HG03095 (cell line): Measurements from ENCODE around the gene RASGRP3.

Source experiments
- ATAC-seq: cut with Tn5 transposase; IDR thresholded peaks from one replicate; pipeline ENCODE4 v1.9.1; 2021; ENCODE audit warnings: moderate library complexity; ENCODE audit not compliant: unreplicated experiment

Gene RASGRP3

DNA sequence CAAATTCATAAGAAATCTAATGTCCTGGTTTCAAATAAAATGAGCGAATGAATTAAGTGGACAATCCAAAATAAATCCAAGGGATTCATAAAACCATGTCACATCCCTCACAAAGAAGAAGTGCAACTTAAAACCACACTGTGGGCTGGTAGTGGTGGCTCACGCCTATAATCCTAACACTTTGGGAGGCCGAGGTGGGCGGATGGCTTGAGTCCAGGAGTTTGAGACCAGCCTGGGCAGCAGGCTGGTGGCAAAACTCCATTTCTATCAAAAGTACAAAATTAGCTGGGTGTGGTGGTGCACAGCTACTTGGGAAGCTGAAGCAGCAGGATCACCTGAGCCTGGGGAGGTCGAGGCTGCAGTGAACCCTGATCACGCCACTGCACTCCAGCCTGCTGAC is 97.2 kb downstream of the RASGRP3 start:
- no peak for ATAC-seq

DNA sequence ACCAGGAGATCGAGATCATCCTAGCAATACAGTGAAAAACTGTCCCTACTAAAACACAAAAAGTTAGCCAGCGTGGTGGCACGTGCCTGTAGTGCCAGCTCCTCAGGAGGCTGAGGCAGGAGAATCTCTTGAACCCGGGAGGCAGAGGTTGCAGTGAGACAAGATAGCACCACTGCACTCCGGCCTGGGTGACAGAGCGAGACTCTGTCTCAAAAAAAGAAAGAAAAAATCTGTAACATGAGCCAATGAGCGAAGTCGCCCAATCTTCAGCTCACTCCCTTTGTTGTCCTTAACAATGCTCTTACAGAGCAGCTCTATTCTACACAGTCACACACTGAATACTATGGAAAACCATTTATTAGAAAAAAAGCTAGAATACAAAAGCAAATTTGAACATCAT is 100.6 kb downstream of the RASGRP3 start:
- no peak for ATAC-seq

- ATAC-seq, result no peak
These were observed 101.2 kb downstream of the RASGRP3 start for GRCh38 chr2:33577668-33578067.

GRCh38 chr2:33579227-33579626 is 102.8 kb downstream of the RASGRP3 start:
- no peak for ATAC-seq

DNA sequence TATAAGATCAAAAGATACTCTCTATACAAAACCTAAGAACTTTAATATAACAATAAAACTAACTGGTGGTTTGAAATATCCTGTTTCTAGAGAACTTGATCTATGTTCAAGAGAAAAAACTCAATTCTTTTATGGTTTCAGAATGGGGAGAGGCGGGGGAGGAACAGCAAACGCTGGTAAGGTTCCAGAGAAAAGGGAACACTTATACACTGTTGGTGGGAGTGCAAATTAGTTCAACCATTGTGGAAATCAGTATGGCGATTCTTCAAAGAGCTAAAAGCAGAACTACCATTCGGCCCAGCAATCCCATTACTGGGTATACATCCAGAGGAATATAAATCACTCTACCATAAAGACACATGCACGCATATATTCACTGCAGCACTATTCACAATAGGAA is 105.4 kb downstream of the RASGRP3 start:
- no peak for ATAC-seq

DNA sequence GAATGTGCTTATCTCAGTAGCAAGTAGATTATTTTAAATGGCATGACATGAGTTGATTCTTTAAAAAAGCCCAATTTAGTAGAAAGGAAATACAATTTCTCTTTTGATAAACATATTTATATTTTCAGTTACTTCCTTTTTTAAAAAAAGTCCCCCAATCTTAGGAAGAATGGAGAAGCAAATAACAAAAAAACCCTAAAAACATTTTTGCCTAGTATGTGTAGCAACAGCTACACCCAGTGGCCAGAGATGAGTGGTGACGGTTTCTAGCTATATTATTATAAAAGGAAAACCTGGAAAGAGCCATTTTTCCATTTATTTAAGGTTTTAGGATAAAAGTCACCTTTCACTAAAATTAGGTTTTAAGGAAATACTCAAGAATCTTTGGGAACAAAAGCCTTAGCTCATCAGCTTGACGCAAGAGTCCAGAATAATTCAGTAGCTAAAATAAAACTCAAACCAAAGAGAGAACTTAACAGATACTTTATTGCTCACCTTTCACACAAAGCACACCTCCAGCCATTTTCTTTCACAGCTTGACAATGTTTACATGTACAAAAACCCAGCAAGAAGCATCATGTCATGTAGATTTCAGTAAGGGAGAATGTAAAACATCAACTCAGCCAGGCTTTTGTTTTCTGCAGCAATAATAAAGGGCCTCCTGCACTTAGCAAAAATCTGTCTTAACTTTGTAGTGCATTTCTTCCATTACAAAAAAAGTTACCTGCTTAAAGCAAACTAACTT is 106.9 kb downstream of the RASGRP3 start:
- no peak for ATAC-seq

GRCh38 chr2:33586766-33587165 is 110.3 kb downstream of the RASGRP3 start:
- no peak for ATAC-seq

DNA sequence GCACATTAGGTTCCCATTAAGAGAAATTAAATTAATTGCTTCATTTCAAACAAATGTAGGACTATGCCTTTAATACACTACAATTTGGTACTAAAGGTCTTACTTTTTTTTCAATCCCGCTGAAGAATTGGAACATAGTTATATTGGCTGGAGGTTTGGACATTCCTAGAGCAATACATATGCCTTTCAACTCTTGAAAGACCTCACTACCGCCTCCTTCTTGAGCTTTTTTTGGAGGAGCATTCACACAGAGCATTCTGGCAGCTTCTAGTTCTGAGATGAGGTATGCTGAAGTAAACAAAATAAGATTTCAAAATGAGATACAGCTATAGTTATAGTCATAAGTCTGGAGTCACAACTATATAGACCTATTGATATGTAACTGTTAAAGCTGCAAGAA is 111.8 kb downstream of the RASGRP3 start:
- no peak for ATAC-seq

DNA sequence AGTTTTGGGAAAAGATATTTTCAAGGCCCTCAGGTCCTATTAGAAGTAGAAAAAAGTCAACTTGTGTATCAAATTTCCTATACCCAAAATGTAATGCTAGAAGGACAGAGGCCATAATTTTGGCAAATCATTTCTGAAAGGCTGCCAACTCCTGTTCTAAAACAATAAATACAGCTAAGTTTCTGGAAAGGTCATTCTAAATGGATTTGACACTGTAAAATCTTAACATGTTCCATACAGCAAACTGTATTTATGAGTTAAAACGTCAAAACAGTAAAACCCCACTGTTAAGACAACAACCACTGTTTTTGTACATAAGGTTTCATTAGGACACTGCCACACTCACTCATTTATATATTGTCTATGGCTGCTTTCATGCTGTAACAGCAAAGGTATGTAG is 113.0 kb downstream of the RASGRP3 start:
- no peak for ATAC-seq

- ATAC-seq, result no peak
These were observed 118.9 kb downstream of the RASGRP3 start for GRCh38 chr2:33595385-33595784.

DNA sequence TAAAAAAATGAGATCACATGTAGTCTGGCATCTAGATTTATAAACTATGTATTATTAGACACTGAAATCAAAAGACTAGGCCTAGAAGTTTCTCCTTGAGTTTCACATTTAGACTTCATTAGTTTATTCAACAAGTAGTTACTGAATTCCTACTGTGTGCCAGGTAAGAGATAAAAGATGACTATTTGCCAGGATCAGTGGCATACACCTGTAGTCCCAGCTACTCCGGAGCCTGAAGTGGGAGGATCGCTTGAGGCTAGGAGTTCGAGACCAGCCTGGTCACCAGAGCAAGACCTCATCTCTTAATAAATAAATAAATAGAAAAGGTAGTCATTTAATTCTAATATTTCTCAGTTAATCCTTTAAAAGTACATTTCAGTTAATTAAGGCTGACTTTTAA is 120.6 kb downstream of the RASGRP3 start:
- ATAC-seq, result no peak

DNA sequence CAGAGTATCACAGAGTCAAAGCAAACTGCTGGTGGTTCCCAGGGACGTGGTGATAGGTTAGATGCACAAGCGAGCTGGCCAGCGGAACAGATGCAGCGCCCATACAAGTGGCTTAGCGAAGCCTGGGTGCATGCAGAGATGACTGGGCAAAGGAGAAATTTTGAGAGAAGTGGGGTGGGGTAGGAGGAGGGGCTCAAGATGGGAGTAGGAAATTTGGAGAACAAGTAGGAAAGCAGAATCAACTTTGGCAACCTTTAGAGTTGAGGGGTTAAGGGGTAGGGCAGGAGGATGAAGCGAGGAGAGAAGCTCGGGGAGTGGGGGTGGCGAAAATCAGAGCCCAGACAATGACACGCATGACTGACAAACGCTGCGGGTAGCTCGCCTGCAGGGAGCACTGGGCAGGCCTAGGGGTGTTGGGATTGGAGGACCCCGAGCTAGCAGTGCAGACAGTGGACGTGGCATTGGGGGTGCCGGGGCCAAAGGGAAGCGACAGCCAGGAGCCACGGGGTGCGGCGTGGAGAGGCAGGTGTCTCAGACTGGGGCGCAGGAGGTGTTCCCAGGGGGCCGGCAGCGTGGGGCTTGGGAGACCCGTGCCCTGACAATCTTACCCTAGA is 122.2 kb downstream of the RASGRP3 start:
- ATAC-seq, result peak; percentile 47

- ATAC-seq, result peak; percentile 88
These were observed 122.9 kb downstream of the RASGRP3 start, which contains the start of gene FAM98A for GRCh38 chr2:33599175-33599942. Gene FAM98A, minus strand, starts transcription at chr2:33599299. Its CDS starts 78 bp downstream, at chr2:33599221.

GRCh38 chr2:33599943-33600192 is 123.4 kb downstream of the RASGRP3 start:
- no peak for ATAC-seq

- ATAC-seq, result no peak
These were observed 125.9 kb downstream of the RASGRP3 start for GRCh38 chr2:33602201-33602830.

GRCh38 chr2:33603416-33603815 is 127.0 kb downstream of the RASGRP3 start:
- no peak for ATAC-seq

- ATAC-seq, result no peak
These were observed 128.6 kb downstream of the RASGRP3 start for GRCh38 chr2:33605056-33605455.

- ATAC-seq, result no peak
These were observed 129.7 kb downstream of the RASGRP3 start for GRCh38 chr2:33606100-33606499.

DNA sequence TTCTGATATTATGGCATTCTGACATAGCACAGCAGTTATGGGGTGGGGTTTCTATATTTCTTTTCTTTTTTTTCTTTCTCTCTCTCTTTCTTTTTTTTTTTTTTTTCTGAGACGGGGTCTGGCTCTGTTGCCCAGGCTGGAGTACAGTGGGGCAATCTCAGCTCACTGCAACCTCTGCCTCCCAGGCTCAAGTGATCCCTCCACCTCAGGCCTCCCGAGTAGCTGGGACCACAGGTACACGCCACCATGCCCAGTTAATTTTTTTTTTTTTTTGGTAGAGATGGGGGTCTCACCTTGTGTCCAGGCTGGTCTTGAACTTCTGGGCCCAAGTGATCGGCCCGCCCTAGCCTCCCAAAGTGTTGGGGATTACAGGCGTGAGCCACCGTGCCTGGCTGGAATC is 130.2 kb downstream of the RASGRP3 start:
- ATAC-seq, result no peak

DNA sequence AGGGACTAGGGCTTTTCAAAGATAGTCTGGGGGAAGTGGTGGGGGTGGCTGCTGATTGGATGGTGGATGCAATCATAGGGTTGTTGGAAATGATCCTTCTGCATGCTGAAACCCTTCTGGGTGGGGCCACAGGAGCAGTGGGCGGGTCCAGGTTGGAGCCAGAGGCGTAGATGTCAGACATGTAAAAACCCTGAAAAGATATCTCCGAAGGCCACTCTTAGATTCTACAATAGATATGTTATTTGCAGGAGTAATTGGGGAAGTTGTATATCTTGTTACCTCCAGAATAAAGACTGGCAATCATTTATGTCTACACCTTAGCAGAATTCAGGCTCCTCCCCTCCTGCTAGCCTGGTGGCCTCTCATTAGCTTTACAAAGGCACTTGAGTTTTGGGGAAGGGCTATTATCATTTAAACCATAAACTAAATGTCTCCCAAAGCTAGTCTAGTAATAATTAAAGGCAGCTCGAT is 130.8 kb downstream of the RASGRP3 start:
- ATAC-seq, result no peak

DNA sequence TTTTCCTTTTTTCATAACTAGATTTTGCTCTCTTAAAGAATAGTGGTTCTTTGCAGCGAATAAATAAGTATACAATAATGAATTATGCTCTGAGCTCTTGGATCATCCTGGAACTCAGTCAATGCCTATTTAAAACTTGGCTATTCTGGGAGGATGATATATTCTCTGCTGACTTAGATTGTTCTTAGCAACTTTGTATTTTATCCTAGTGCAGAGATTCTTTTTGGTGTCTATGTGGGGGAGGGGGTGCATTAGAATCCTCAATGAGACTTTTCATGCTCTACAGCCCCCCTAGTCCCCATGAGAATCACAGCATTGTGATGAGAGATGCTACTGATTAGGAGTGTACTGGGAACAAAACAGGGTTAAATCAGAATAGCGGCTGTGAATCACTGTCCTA is 131.5 kb downstream of the RASGRP3 start:
- ATAC-seq, result no peak

DNA sequence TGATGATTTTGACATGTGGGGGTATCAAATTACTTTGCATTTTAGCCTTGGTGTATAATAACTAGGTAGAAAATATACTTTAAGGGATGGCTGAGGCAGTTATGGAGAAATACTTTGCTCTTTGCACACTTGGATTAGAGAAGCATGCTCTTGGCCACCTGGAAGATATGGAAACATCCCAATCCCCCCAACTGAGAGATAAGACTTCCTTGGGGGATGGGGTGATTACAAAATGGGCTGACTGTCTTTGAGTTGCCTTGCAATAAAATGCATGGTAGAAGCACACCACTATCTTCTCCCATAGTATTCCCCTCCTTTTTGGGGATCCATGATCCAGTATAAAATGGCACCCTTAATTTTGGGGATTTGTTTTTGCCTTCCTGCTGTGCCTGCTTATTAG is 137.7 kb downstream of the RASGRP3 start:
- ATAC-seq, result no peak
